Measurements from ENCODE around the gene ZBTB32.

DNA sequence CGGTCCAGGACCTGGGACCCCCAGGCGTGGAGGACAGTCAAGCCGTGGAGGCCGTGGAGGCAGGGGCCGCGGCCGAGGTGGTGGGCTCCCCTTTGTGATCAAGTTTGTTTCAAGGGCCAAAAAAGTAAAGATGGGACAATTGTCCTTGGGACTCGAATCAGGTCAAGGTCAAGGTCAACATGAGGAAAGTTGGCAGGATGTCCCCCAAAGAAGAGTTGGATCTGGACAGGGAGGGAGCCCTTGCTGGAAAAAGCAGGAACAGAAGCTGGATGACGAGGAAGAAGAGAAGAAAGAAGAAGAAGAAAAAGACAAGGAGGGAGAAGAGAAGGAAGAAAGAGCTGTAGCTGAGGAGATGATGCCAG, 15.8 kb downstream of the ZBTB32 start:
- TF ChIP-seq, protein P1, sequence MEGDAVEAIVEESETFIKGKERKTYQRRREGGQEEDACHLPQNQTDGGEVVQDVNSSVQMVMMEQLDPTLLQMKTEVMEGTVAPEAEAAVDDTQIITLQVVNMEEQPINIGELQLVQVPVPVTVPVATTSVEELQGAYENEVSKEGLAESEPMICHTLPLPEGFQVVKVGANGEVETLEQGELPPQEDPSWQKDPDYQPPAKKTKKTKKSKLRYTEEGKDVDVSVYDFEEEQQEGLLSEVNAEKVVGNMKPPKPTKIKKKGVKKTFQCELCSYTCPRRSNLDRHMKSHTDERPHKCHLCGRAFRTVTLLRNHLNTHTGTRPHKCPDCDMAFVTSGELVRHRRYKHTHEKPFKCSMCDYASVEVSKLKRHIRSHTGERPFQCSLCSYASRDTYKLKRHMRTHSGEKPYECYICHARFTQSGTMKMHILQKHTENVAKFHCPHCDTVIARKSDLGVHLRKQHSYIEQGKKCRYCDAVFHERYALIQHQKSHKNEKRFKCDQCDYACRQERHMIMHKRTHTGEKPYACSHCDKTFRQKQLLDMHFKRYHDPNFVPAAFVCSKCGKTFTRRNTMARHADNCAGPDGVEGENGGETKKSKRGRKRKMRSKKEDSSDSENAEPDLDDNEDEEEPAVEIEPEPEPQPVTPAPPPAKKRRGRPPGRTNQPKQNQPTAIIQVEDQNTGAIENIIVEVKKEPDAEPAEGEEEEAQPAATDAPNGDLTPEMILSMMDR (IDR thresholded peaks at IDR 0.05): no peak
- TF ChIP-seq POLR2AphosphoS5 (IDR thresholded peaks at IDR 0.05): no peak
- no peak for TF ChIP-seq POLR2A (IDR thresholded peaks at IDR 0.05)
